ENCODE measurements around the gene NAE1. TPM values are rescaled to one million over a fixed set of nuclear protein-coding genes. Genes with fewer than 3 reads are reported as not detected.
A peak's percentile ranks its signal among the peaks of the same experiment; 100 is the strongest.

Gene NAE1
- total and polyA plus RNA-seq, 8 donors: 19.3 to 29.8 (median 21.2) TPM

DNA sequence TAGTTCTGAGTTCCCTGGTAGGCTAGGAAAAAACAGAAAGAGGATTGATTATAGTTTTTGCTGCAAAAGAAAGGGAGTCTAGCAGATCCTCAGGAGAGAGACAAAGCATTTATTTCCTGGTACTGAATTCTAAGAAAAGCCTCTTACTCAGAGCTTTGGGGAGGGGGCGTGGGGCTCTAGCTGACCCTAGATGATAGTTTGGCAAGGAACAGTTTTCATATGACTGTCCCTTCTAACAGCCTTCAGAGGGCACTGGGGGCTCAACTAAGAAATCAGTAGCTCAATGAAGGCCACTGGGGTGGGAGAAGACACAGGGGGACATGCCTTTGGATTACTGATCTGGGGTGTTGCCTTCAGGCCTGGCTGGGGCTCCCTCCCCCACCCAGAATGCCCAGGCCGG, 17.4 kb upstream of the NAE1 start:
- peaks cover 0 to 4% (median 0%) of the 10 kb centered on the region in 3 donors for H3K4me1 ChIP-seq
- ATAC-seq: no peak
- WGBS, 2 donors: 87 to 94% methylated on average over 2 of the region's 2 CpGs
- intact Hi-C loops (cut with DNase I): no loop called here
- no peaks in the 10 kb centered on the region for H3K9me3 ChIP-seq
- DNase-seq: no peak
- no peak for FAIRE-seq
- peaks cover 0 to 3% (median 0%) of the 10 kb centered on the region in 4 donors for H3K27me3 ChIP-seq
- H3K36me3 ChIP-seq: no peaks in the 10 kb centered on the region
- H3K4me3 ChIP-seq: no peak overlapping the region
- no peak overlapping the region for H3K27ac ChIP-seq
- TF ChIP-seq, protein P1, sequence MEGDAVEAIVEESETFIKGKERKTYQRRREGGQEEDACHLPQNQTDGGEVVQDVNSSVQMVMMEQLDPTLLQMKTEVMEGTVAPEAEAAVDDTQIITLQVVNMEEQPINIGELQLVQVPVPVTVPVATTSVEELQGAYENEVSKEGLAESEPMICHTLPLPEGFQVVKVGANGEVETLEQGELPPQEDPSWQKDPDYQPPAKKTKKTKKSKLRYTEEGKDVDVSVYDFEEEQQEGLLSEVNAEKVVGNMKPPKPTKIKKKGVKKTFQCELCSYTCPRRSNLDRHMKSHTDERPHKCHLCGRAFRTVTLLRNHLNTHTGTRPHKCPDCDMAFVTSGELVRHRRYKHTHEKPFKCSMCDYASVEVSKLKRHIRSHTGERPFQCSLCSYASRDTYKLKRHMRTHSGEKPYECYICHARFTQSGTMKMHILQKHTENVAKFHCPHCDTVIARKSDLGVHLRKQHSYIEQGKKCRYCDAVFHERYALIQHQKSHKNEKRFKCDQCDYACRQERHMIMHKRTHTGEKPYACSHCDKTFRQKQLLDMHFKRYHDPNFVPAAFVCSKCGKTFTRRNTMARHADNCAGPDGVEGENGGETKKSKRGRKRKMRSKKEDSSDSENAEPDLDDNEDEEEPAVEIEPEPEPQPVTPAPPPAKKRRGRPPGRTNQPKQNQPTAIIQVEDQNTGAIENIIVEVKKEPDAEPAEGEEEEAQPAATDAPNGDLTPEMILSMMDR (IDR thresholded peaks at IDR 0.05): no peak

DNA sequence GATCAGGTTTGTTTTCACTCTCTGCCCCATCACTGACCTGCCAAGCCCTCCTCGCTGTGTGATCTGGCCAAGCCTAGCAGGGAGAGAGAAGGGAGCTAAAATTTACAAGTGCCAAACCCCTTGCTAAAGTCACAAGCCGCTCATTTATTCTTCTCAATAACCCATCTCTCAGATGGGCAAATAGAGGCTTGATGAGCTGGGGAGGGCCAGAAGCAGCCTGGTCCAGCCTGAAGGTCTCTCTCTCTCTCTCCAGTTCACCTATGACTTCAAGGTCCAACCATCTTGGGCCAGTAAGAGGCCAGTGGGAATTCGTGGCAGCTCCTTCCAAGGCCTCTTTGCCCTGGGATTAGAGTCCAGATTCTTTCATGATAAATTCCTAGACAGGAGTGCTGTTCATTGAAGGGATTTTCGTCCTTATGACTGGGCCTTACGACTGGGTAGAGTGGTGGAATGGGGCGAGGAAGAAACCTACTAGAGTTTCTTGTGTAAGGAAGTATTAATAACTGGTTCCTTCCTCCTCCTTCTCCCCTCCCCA, 16.8 kb upstream of the NAE1 start:
- no peaks in the 10 kb centered on the region for H3K36me3 ChIP-seq
- H3K9me3 ChIP-seq: no peaks in the 10 kb centered on the region
- DNase-seq (peak in 1 of 6 donors; percentile 25), FAIRE-seq (no peak), ATAC-seq (no peak)
- H3K4me3 ChIP-seq: no peak overlapping the region
- peaks cover 0 to 4% (median 0%) of the 10 kb centered on the region in 3 donors for H3K4me1 ChIP-seq
- H3K27ac ChIP-seq: no peak overlapping the region
- TF ChIP-seq, protein P1 (IDR thresholded peaks at IDR 0.05): no peak
- H3K27me3 ChIP-seq: peaks cover 0 to 3% (median 0%) of the 10 kb centered on the region in 4 donors
- intact Hi-C loops (cut with DNase I): no loop called here
- 68 to 71% methylated on average over 6 of the region's 6 CpGs for WGBS, 2 donors

DNA sequence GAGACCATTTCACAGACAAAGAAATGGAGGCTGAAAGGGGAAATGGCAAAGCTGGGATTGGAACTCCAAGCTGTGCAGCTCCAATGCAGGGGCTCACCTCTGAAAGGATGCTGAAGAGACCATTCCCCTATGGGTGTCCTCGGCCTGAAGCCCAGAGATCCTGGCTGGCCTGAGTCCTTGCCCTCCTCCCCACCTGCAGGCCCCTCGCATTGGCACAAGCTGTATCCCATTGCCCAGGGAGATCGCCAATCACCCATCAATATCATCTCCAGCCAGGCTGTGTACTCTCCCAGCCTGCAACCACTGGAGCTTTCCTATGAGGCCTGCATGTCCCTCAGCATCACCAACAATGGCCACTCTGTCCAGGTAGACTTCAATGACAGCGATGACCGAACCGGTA, 16.1 kb upstream of the NAE1 start:
- DNase-seq (peak in 1 of 6 donors; percentile 13), FAIRE-seq (no peak), ATAC-seq (no peak)
- intact Hi-C loops (cut with DNase I): no loop called here
- Histone ChIP-seq H3K27me3 (peaks cover 0 to 3% (median 0%) of the 10 kb centered on the region in 4 donors), H3K4me3 (no peak overlapping the region), H3K27ac (no peak overlapping the region), H3K4me1 (peaks cover 0 to 4% (median 0%) of the 10 kb centered on the region in 3 donors), H3K9me3 (no peaks in the 10 kb centered on the region), H3K36me3 (no peaks in the 10 kb centered on the region)
- WGBS, 2 donors: 93 to 95% methylated on average over 6 of the region's 6 CpGs
- TF ChIP-seq, protein P1 (IDR thresholded peaks at IDR 0.05): no peak

DNA sequence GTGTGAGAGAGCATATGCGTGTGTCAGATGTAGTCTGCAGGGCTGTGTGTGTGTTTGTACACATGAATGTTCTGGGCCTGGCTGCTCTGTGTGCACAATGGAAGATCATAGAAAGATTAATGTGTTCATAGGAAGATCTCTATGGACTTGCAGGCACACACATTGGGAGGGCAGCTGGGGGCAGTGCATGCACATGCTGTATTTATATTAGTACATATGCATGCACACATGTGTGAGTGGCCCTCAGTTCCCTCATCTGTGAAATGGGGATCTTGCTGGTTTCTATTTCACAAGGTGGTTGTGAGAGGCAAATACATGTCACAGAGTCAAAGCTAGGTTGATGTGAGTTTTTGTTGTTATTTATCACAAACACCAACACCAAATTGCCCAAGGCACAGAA, 15.5 kb upstream of the NAE1 start:
- Histone ChIP-seq H3K36me3 (no peaks in the 10 kb centered on the region), H3K4me1 (peaks cover 0 to 4% (median 0%) of the 10 kb centered on the region in 3 donors), H3K9me3 (no peaks in the 10 kb centered on the region), H3K4me3 (no peak overlapping the region), H3K27ac (no peak overlapping the region), H3K27me3 (peaks cover 0 to 3% (median 0%) of the 10 kb centered on the region in 4 donors)
- ATAC-seq (no peak), FAIRE-seq (no peak), DNase-seq (peak in 1 of 6 donors; percentile 21)
- TF ChIP-seq, protein P1 (IDR thresholded peaks at IDR 0.05): no peak
- 87% methylated on average over 1 of the region's 1 CpG for WGBS, 2 donors
- intact Hi-C loops (cut with DNase I): no loop called here

DNA sequence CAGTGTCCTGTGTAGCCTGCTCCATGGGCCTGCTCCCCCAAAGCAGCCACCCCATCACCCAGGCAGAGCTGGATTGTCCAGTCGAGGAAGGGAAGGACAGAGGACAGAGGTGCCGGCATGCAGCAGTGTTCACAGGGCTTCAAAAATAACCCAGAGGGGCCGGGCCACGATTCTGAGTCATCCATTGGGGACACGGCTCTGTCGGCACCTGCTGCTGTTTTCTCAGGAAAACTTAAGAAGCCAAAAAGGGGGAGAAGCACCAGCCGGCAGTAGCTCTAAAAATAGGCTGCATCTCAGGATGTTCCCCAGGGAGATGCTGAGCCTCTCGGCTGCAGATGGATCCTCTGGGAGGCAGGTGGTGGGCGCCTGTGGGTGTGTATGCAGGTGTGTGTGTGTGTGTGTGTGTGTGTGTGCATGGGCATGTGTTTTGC, 15.0 kb upstream of the NAE1 start:
- peaks cover 0 to 4% (median 0%) of the 10 kb centered on the region in 3 donors for H3K4me1 ChIP-seq
- H3K27ac ChIP-seq: no peak overlapping the region
- H3K4me3 ChIP-seq: no peak overlapping the region
- TF ChIP-seq, protein P1 (IDR thresholded peaks at IDR 0.05): no peak
- FAIRE-seq: no peak
- no peak for ATAC-seq
- peak in 1 of 6 donors; percentile 57 for DNase-seq
- no peaks in the 10 kb centered on the region for H3K9me3 ChIP-seq
- peaks cover 0 to 3% (median 0%) of the 10 kb centered on the region in 4 donors for H3K27me3 ChIP-seq
- no peaks in the 10 kb centered on the region for H3K36me3 ChIP-seq
- 49 to 60% methylated on average over 9 of the region's 9 CpGs for WGBS, 2 donors
- intact Hi-C loops (cut with DNase I): no loop called here
